GM12891 (cell line): Measurements from ENCODE around the gene KATNBL1.

Experiments
- PAX5 ChIP-seq: IDR thresholded peaks from 2 replicates; pipeline ENCODE4 v1.6.1; 2011; ENCODE audit warnings: low read length, moderate library complexity, mild to moderate bottlenecking; ENCODE audit not compliant: insufficient read depth, severe bottlenecking
- POLR2A ChIP-seq: IDR thresholded peaks from 2 replicates; pipeline ENCODE4 v1.6.1; 2011; ENCODE audit warnings: low read depth, low read length, control low read depth
- POLR2AphosphoS5 ChIP-seq: IDR thresholded peaks from 2 replicates; pipeline ENCODE4 v1.6.1; 2011; ENCODE audit warnings: low read depth, low read length, control low read depth
- POU2F2 ChIP-seq: IDR thresholded peaks from 2 replicates; pipeline ENCODE4 v1.6.1; 2011; ENCODE audit warnings: low read depth, mild to moderate bottlenecking, control low read depth, low read length, moderate library complexity
- SPI1 ChIP-seq: IDR thresholded peaks from 2 replicates; pipeline ENCODE4 v1.6.1; 2011; ENCODE audit warnings: low read depth, low read length, control low read depth
- TAF1 ChIP-seq: IDR thresholded peaks from 2 replicates; pipeline ENCODE4 v1.6.1; 2011; ENCODE audit warnings: low read depth, low read length, control low read depth

DNA sequence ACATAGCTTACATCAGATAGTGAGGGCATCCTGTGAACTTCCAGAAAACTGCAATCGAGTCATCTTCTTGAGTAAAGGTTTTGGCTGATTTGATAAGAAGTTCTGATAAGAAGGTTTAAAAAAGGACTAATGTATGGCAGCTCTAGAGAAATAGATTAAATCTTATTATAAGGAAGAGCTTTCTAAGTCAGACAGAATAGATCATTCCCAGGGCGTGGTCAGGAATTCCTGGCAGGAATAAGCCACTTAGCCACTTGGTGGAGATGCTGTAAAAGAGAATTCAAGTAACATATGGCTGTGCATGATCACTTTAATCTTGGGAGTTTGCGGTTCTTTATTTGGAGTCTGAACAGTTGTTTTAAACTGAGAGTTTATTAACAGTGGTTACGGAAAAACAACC, 90.6 kb downstream of the KATNBL1 start:
- TF ChIP-seq POLR2A (no peak), POLR2AphosphoS5 (no peak), SPI1 (no peak), TAF1 (no peak), PAX5 (no peak), POU2F2 (no peak)
